Prostate gland (tissue), 2 donors: ENCODE results near the gene ADCY4.

Source experiments
- POLR2AphosphoS5 ChIP-seq: sonication (generic); formaldehyde crosslinking; IDR thresholded peaks from one replicate; pipeline ENCODE4 v1.6.1; 2017; ENCODE audit warnings: antibody characterized with exemption
- TF ChIP-seq, protein P1 (sequence below), 4 experiments: fragments of 200-600 bp in 2 of 4; fragments of 450-650 bp in 2 of 4; sonication (generic) in 2 of 4; IDR thresholded peaks; 1 replicate in 3 of 4; 2 replicates in 1 of 4; pipeline ENCODE4 v1.5.1; 2016 to 2019; ENCODE audit warnings: antibody characterized with exemption in 4 of 4, mild to moderate bottlenecking in 2 of 4, moderate library complexity in 2 of 4

DNA sequence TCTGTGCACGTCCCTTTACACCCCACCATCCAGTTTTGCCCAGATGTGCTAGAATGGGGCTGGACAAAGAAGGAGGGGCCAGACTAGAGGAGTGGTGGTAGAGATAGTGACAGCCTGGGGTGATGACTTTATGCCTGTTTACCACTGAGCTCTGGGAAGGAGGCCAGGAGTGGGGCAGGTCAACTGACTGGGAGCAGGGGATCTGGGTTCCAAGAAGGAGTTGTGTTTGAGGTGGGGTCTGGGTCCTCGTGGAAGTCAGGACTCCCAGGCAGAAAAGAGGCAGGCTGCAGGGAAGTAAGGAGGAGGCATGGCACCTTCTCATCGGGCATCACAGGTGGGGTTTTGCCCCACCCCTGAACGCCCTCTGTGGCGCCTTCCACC, 24.6 kb downstream of the ADCY4 start:
- TF ChIP-seq POLR2AphosphoS5: no peak
- TF ChIP-seq, protein P1, sequence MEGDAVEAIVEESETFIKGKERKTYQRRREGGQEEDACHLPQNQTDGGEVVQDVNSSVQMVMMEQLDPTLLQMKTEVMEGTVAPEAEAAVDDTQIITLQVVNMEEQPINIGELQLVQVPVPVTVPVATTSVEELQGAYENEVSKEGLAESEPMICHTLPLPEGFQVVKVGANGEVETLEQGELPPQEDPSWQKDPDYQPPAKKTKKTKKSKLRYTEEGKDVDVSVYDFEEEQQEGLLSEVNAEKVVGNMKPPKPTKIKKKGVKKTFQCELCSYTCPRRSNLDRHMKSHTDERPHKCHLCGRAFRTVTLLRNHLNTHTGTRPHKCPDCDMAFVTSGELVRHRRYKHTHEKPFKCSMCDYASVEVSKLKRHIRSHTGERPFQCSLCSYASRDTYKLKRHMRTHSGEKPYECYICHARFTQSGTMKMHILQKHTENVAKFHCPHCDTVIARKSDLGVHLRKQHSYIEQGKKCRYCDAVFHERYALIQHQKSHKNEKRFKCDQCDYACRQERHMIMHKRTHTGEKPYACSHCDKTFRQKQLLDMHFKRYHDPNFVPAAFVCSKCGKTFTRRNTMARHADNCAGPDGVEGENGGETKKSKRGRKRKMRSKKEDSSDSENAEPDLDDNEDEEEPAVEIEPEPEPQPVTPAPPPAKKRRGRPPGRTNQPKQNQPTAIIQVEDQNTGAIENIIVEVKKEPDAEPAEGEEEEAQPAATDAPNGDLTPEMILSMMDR (IDR thresholded peaks at IDR 0.05): no peak
